ENCODE data around the gene FAM98A.

The FAM98A gene

DNA sequence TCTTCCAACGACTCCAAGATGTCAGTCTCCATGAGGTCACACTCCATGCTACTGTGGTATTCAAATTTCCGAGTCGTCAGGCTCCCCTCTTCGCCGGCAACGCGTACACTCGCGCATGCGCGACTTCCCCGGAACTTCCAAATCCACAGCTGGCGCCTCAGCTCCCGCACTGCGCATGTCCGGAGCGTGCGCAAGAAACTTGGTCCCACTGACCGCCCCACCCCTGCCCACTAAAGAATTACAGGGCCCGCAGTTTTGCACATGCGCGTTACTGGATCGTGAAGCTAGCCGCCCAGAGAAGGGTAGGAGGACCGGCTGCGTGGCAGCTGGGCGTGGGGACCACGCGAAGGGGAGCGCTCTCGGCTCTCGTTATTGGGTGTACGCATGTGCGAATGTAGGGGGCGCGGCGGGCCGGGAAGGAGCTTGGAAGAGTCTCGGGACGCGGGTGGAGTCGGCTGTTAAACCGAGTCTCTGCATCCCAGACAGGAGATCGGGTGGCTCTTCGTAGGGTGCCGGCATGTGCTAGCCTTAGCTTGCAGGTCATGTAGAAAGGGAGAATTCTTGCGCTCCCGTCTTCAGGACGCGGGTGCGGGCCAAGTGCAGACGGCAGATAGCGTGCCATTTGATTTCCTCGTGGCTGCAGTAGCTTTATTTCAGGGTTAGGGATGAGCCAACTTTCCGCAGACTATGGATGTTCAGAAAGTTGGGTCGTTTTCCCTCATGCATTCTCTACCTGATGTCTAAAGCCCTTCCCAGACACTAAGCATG lies at the start of gene FAM98A:
Gene FAM98A (minus strand): TSS at position 125 of the 768 bp plus-strand sequence. CDS start 78 bp downstream, at position 47.
- peak; percentile 52 to 72 for DNase-seq

- DNase-seq = no peak
Observed at GRCh38 chr2:33645861-33646260, 46.8 kb upstream of the FAM98A start.

GRCh38 chr2:33644215-33644614 lies 45.1 kb upstream of the FAM98A start:
- DNase-seq = no peak

GRCh38 chr2:33636001-33636400 lies 36.9 kb upstream of the FAM98A start:
- no peak for DNase-seq

DNA sequence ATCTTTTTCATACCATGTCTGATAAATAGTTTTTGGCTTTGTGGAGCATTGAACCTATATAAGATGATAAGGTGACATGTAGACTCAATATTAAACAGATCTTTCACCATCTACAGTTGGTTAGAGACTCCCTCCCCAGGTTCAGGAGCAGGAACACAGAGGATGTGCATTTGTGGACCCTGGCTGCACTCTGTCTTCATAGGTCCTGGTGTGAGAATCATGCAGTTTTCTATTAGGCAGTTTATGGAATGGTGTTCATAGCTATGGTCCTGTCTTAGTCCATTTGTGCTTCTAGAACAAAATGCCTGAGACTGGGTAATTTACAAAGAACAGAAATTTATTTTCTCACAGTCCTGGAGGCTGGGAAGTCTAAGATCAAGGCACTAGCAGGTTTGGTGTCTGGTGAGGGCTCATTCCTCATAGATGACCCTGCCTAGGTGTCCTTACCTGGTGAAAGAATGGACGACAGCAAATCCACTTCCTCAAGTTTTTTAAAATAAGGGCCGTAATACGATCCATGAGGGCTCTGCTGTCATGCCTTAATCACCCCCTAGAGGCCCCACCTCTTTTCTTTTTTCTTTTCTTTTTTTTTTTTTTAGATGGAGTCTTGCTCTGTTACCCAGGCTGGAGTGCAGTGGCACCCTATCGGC lies 35.3 kb upstream of the FAM98A start:
- no peak for DNase-seq

GRCh38 chr2:33633315-33633714 lies 34.2 kb upstream of the FAM98A start:
- DNase-seq = no peak

DNA sequence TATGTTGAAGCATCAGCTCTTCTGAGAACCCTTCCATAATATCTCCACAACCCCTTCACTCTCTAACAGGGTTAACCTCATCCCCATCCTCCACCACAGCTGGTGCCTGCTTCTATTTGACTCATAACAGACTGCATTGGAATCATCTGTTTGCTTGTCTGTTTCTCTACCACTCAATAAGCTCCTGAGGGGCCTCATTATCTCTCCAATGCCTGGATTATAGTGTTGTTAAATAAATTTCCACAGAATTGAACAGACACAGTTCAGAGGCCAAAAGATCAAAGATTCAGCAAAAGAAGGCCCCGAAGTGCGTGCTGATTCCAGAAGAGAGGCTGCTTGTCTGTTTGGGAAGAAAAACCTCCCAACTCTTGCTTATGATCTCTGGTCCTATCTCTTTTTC lies 33.7 kb upstream of the FAM98A start:
- no peak for DNase-seq

- no peak for DNase-seq
Observed at GRCh38 chr2:33628031-33628827, 29.1 kb upstream of the FAM98A start.

DNA sequence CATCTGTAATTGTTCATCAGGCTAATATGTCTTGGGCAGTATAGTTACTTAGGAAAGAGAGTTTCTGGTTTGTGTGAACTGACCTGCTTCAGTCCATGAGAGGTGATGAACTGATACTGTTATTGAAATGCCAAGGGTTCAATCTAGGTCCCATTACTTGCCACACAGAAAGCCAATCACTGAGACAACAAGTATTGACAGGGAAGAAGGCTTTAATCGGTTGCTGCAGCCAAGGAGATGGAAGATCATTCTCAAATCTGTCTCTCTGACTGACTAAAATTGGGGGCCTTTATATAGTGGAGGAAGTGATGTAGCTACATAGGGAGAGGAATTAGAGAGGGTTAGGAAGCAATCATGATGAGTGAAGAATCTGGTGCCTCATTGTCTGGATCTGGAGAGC lies 19.9 kb upstream of the FAM98A start:
- no peak for DNase-seq

DNA sequence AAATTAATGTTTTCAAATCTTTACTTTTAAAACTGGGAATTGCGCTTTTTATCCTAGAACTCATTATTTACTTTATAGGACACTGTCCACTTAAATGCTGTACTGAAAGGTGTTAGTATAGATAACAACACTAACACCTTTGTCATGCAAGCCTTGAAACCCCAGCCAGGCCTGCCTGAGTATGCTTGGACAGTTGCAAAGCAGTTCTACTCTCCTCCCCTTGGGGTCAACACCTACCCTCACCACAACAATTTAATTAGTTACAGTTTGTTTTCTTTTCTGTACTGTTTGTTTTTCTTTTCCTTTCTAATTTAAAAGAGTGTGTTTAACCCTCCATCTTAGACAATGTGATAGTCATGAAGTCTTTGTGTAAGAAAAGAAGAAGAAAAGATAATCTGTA lies 18.9 kb upstream of the FAM98A start:
- DNase-seq = no peak

DNA sequence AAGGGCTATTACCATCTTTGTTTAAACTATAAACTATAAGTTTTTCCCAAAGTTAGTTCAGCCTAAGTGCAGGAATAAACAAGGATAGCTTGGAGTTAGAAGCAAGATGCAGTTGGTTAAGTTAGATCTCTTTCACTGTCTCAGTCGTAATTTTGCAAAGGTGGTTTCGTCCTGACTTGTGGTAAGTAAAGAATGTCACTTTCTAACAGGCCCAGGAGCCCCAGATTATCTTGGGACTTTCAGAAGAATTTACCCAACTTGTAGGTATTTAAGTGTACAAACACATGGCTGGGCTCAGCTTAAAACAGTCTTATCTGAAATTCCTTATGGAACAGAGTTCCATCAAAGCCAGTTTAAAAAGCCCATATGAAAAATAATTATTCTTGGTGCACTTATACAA lies 18.3 kb upstream of the FAM98A start:
- DNase-seq = no peak

DNA sequence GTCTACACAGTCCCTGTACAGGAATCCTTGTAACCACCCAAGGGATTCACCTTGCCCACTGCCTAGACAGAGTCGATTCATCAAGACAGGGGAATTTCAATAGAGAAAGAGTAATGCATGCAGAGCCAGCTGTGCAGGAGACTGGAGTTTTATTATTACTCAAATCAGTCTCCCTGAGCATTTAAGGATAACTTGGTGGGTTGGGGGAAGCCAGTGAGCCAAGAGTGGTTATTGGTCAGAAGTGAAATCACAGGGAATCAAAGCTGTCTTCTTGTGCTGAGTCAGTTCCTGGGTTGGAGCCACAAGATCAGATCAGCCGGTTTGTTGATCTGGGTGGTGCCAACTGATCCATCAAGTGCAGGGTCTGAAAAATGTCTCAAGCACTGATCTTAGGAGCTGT lies 17.8 kb upstream of the FAM98A start:
- no peak for DNase-seq

GRCh38 chr2:33614190-33614589 lies 15.1 kb upstream of the FAM98A start:
- no peak for DNase-seq

DNA sequence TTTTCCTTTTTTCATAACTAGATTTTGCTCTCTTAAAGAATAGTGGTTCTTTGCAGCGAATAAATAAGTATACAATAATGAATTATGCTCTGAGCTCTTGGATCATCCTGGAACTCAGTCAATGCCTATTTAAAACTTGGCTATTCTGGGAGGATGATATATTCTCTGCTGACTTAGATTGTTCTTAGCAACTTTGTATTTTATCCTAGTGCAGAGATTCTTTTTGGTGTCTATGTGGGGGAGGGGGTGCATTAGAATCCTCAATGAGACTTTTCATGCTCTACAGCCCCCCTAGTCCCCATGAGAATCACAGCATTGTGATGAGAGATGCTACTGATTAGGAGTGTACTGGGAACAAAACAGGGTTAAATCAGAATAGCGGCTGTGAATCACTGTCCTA lies 8.8 kb upstream of the FAM98A start:
- no peak for DNase-seq

GRCh38 chr2:33607251-33607721 lies 8.2 kb upstream of the FAM98A start:
- DNase-seq = no peak

- DNase-seq = no peak
Observed at GRCh38 chr2:33606622-33607021, 7.5 kb upstream of the FAM98A start.

GRCh38 chr2:33606100-33606499 lies 7.0 kb upstream of the FAM98A start:
- no peak for DNase-seq

- DNase-seq = no peak
Observed at GRCh38 chr2:33605056-33605455, 6.0 kb upstream of the FAM98A start.

DNA sequence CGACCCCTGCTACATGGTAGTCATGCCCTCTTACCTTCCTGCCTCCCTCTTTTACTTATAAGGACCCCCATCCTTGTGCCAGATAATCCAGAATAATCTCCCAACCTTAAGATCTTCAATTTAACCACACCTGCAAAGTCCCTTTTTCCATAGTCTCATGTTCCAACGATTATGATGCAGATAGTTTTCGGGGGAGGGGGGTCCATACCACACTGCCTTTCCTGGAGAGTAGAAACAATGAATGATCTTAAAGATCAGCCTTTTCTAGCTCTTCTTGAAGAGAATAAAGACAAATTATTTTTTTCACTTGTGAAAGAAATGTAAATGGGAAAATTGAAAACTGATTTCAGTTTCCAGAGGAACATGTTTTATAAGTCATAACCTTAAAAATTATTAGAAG lies 4.3 kb upstream of the FAM98A start:
- DNase-seq = no peak

DNA sequence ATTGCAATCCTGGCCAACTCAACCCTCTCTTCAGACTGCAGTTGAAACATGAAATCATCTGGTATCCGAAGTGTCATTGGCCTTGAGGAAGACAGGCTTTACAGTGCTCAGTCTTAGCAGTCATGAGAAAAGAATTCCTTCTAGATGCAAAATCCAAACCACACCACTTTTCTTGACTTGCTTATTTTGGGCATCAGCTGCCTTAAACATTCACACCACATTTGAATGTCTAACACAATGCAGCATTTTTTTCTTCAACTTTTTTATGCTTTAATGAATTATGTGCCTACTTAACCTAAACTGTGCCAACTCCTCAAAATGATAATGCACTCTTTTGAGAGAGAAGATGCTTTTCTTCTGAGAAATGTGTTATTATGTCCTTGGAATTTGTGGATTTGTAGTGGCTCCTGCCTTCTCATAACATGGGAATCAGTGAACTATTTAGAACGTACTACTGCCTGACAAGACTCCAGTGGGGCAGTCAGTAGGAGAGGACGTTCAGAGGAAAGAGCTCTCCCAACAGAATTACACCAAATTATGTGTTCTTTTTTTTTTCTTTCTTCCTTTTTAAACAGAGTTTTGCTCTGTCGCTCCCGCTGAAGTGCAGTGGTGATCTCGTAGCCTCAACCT lies 3.2 kb upstream of the FAM98A start:
- no peak for DNase-seq

GRCh38 chr2:33599943-33600192 lies 769 bp upstream of the FAM98A start:
- DNase-seq = no peak

DNA sequence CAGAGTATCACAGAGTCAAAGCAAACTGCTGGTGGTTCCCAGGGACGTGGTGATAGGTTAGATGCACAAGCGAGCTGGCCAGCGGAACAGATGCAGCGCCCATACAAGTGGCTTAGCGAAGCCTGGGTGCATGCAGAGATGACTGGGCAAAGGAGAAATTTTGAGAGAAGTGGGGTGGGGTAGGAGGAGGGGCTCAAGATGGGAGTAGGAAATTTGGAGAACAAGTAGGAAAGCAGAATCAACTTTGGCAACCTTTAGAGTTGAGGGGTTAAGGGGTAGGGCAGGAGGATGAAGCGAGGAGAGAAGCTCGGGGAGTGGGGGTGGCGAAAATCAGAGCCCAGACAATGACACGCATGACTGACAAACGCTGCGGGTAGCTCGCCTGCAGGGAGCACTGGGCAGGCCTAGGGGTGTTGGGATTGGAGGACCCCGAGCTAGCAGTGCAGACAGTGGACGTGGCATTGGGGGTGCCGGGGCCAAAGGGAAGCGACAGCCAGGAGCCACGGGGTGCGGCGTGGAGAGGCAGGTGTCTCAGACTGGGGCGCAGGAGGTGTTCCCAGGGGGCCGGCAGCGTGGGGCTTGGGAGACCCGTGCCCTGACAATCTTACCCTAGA lies 431 bp downstream of the FAM98A start:
- no peak for DNase-seq

DNA sequence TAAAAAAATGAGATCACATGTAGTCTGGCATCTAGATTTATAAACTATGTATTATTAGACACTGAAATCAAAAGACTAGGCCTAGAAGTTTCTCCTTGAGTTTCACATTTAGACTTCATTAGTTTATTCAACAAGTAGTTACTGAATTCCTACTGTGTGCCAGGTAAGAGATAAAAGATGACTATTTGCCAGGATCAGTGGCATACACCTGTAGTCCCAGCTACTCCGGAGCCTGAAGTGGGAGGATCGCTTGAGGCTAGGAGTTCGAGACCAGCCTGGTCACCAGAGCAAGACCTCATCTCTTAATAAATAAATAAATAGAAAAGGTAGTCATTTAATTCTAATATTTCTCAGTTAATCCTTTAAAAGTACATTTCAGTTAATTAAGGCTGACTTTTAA lies 2.1 kb downstream of the FAM98A start:
- no peak for DNase-seq

All from cerebellar nuclear complex (tissue), 1 donor.